Panc1 (cell line): ENCODE measurements around the gene KIF26B. TPM values are rescaled to one million over a fixed set of nuclear protein-coding genes. Genes with fewer than 3 reads are reported as not detected.

ENCODE experiments used
- ATAC-seq: fragments of 200-7000 bp; cut with Tn5 transposase; 2 replicates; pipeline ENCODE4 v1.9.1; 2020; ENCODE audit warnings: mild to moderate bottlenecking, moderate library complexity
- BruUV-seq: library from RNA; stranded (reverse); fragments of 400-500 nt; replicated peaks from 2 replicates; lab custom pipeline; 2021; lab: Mats Ljungman, UMichigan
- CTCF ChIA-PET: fragments of 300-600 bp; sonication (Branson Sonifier 250); formaldehyde crosslinking; loops from one replicate; lab custom pipeline; 2022; ENCODE audit warnings: antibody characterized with exemption; lab: Charles Lee
- POLR2A ChIA-PET: fragments of 300-600 bp; sonication (Branson Sonifier 250); formaldehyde crosslinking; loops from one replicate; lab custom pipeline; 2022; ENCODE audit warnings: antibody characterized with exemption; lab: Charles Lee
- DNase-seq: peaks from one replicate; pipeline ENCODE4 v3.0.0-alpha.2; 2010; ENCODE audit warnings: low read depth, low spot score
- H3K27ac ChIP-seq: 2 replicates; pipeline ENCODE4 v1.5.1; 2011; ENCODE audit warnings: mild to moderate bottlenecking, low read length, inconsistent platforms
- H3K27me3 ChIP-seq: fragments of 200-500 bp; sonication (Bioruptor generic); 2 replicates; pipeline ENCODE4 v1.6.0; 2014; ENCODE audit warnings: low read length, inconsistent platforms; ENCODE audit not compliant: control insufficient read depth, insufficient read depth
- H3K36me3 ChIP-seq: fragments of 200-500 bp; sonication (Bioruptor generic); 2 replicates; pipeline ENCODE4 v1.5.1; 2014; ENCODE audit warnings: inconsistent platforms, mild to moderate bottlenecking, low read length, moderate library complexity; ENCODE audit not compliant: control insufficient read depth, insufficient read depth
- H3K4me1 ChIP-seq: 2 replicates; pipeline ENCODE4 v1.5.1; 2011; ENCODE audit warnings: inconsistent platforms, mild to moderate bottlenecking, low read length, moderate library complexity; ENCODE audit not compliant: control insufficient read depth, insufficient read depth
- H3K4me3 ChIP-seq, 2 experiments: 2 replicates each; pipeline ENCODE4 v1.5.1; 2011 to 2012; ENCODE audit warnings: low read depth in 2 of 2, low read length in 2 of 2, mild to moderate bottlenecking in 2 of 2, inconsistent platforms in 1 of 2, moderate library complexity in 1 of 2
- H3K9me3 ChIP-seq: fragments of 200-500 bp; sonication (Bioruptor generic); 2 replicates; pipeline ENCODE4 v1.5.1; 2014; ENCODE audit warnings: low read depth, mild to moderate bottlenecking, inconsistent platforms, low read length, moderate library complexity; ENCODE audit not compliant: control insufficient read depth, insufficient read depth
- POLR2AphosphoS5 ChIP-seq: IDR thresholded peaks from 2 replicates; pipeline ENCODE4 v1.6.1; 2012; ENCODE audit warnings: mild to moderate bottlenecking, low read depth, low read length, moderate library complexity
- REST ChIP-seq, 2 experiments: IDR thresholded peaks; 2 replicates each; pipeline ENCODE4 v1.6.1; 2011 to 2012; ENCODE audit warnings: low read depth in 2 of 2, control low read depth in 1 of 2, low read length in 1 of 2, mild to moderate bottlenecking in 1 of 2, moderate library complexity in 1 of 2; ENCODE audit not compliant: insufficient read depth in 1 of 2
- SIN3A ChIP-seq: IDR thresholded peaks from 2 replicates; pipeline ENCODE4 v1.6.1; 2012; ENCODE audit warnings: low read depth, mild to moderate bottlenecking, low read length, moderate library complexity, borderline replicate concordance; ENCODE audit not compliant: insufficient read depth
- TCF7L2 ChIP-seq: IDR thresholded peaks from 2 replicates; pipeline ENCODE4 v1.6.1; 2011; ENCODE audit warnings: mild to moderate bottlenecking, low read depth, low read length, inconsistent platforms
- in situ Hi-C: cut with HindIII; loops from 2 replicates; pipeline ENCODE4 v1.10.0; 2016; ENCODE audit warnings: low sequenced_read_pairs, low pct_unique_long_range_greater_than_20kb
- intact Hi-C: fragments of 100-400 bp; cut with micrococcal nuclease; formaldehyde crosslinking; loops from one replicate; pipeline ENCODE4 v1.10.0; 2022; ENCODE audit not compliant: unreplicated experiment
- total RNA-seq: library from RNA; stranded (reverse); gene quantifications from one replicate; pipeline ENCODE4 v1.2.1, GENCODE V29; 2021; ENCODE audit not compliant: unreplicated experiment
- TF ChIP-seq, protein P1 (sequence below): fragments of 450-650 bp; IDR thresholded peaks from 2 replicates; pipeline ENCODE4 v1.5.1; 2017; ENCODE audit warnings: mild to moderate bottlenecking

The KIF26B gene
- total RNA-seq, 1 experiment from 2014 or later: 0.33 TPM

DNA sequence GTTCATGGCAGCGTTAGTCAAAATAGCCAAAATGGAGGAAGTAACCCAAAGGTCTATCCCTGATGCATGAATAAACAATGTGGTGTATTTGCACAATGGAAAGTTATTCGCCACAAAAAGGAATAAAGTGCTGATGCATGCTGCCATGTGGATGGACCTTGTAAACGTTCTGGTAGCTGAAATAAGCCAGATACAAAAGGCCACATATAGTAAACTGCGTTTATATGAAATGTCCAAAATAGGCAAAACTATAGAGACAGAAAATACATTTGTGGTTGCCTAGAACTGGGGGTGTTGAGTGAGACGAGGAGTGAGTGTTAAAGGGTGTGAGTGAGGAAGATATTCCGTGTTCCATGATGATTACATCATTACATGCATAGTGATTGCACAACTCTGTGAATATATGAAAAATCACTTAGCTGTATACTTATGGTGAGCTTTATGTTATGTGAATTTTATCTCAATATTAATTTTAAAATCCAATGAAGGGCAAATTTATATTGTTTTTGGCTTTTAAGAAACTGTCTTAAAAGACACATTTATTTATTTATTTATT is 321.3 kb downstream of the KIF26B start:
- no TSS peak for BruUV-seq
- Histone ChIP-seq H3K27ac (no peak overlapping the region), H3K9me3 (no peaks in the 10 kb centered on the region), H3K27me3 (no peaks in the 10 kb centered on the region), H3K4me1 (no peaks in the 10 kb centered on the region), H3K4me3 (no peak overlapping the region), H3K36me3 (no peaks in the 10 kb centered on the region)
- intact Hi-C loops (no loop called here), in situ Hi-C loops (no loop called here)
- DNase-seq (no peak), ATAC-seq (no peak)
- CTCF ChIA-PET: no interaction called here
- TF ChIP-seq REST (IDR thresholded peaks at IDR 0.05; ENCODE audit: insufficient read depth in 1 of 2, low read depth in 2 of 2, low read length in 1 of 2): no peak
- no peak for TF ChIP-seq SIN3A
- POLR2A ChIA-PET: no interaction called here

GRCh38 chr1:245477941-245478340 is 323.2 kb downstream of the KIF26B start:
- intact Hi-C loops: no loop called here
- ChIA-PET CTCF (no interaction called here), POLR2A (no interaction called here)
- Histone ChIP-seq H3K4me1 (no peaks in the 10 kb centered on the region), H3K4me3 (no peak overlapping the region), H3K9me3 (no peaks in the 10 kb centered on the region), H3K36me3 (no peaks in the 10 kb centered on the region), H3K27ac (no peak overlapping the region), H3K27me3 (no peaks in the 10 kb centered on the region; the same call in 1 of the 2 replicates)
- ATAC-seq (no peak), DNase-seq (no peak)
- in situ Hi-C loops: no loop called here
- TF ChIP-seq TCF7L2: no peak
- TF ChIP-seq SIN3A: no peak
- no peak for TF ChIP-seq POLR2AphosphoS5
- no TSS peak for BruUV-seq

DNA sequence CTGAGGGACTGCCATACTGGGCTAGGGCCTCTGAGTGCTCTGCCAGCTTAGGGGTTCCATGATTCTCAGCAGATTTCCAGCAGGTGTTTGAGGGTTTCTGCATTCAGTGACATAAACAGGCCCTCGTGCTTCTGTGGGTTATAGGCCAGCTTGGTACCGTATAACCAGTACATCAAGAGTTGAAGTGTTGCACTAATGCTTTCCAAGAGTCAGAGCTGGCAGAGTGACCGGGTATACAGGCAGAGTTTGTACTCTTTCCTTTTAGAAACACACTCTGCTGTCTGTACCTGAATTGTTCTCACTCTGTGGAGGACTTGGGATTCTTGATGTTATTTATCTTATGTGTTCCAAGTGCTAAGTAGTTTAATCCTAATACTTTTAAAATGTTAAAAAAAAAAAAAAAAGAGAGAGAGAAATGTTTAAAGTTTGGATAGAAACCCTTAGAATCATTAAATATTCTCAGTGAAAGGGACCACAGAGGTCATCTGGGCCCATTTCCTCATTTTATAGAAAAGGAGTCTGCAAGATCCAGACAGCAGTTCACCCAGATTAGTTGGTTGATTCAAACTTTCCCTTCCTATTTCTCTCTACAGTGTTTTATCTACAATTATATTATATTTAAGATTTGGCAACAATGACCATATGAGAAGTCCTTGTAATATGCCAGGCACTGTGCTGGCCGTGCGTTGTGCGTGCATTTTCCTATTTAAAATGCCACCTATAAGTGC is 325.8 kb downstream of the KIF26B start:
- intact Hi-C loops (no loop called here), in situ Hi-C loops (no loop called here)
- no TSS peak for BruUV-seq
- ATAC-seq: no peak
- no peak for TF ChIP-seq POLR2AphosphoS5
- no peak for TF ChIP-seq SIN3A
- no peak for TF ChIP-seq TCF7L2
- TF ChIP-seq REST (IDR thresholded peaks at IDR 0.05; ENCODE audit: insufficient read depth in 1 of 2, low read depth in 2 of 2, low read length in 1 of 2): no peak
- TF ChIP-seq, protein P1, sequence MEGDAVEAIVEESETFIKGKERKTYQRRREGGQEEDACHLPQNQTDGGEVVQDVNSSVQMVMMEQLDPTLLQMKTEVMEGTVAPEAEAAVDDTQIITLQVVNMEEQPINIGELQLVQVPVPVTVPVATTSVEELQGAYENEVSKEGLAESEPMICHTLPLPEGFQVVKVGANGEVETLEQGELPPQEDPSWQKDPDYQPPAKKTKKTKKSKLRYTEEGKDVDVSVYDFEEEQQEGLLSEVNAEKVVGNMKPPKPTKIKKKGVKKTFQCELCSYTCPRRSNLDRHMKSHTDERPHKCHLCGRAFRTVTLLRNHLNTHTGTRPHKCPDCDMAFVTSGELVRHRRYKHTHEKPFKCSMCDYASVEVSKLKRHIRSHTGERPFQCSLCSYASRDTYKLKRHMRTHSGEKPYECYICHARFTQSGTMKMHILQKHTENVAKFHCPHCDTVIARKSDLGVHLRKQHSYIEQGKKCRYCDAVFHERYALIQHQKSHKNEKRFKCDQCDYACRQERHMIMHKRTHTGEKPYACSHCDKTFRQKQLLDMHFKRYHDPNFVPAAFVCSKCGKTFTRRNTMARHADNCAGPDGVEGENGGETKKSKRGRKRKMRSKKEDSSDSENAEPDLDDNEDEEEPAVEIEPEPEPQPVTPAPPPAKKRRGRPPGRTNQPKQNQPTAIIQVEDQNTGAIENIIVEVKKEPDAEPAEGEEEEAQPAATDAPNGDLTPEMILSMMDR: no peak
- ChIA-PET CTCF (no interaction called here), POLR2A (no interaction called here)
- H3K4me1 ChIP-seq: no peaks in the 10 kb centered on the region
- no peak overlapping the region for H3K4me3 ChIP-seq
- DNase-seq: no peak
- H3K36me3 ChIP-seq: no peaks in the 10 kb centered on the region
- H3K27me3 ChIP-seq: no peaks in the 10 kb centered on the region; the same call in 1 of the 2 replicates
- no peaks in the 10 kb centered on the region for H3K9me3 ChIP-seq
- no peak overlapping the region for H3K27ac ChIP-seq
